Activated naive CD4-positive, alpha-beta T cell treated with Interleukin-2 at 50 U/mL for 16 hours (primary cell): ENCODE measurements around the gene C14orf132.
A peak's percentile ranks its signal among the peaks of the same experiment; 100 is the strongest.
"Not testable (repeated sequence)": the region's sequence is repeated elsewhere in the genome, so short reads cannot be mapped to it uniquely, and the experiment has no call there.

ENCODE experiments used
- DNase-seq: peaks from one replicate; pipeline ENCODE4 v3.0.0-alpha.2; 2020

C14orf132 gene

GRCh38 chr14:96038920-96039632 lies at the start of gene C14orf132:
C14orf132 (plus strand) TSS chr14:96039362; CDS start chr14:96039501, 139 bp downstream.
- DNase-seq, result peak; percentile 52

GRCh38 chr14:95993768-95994592 lies 45.2 kb upstream of the C14orf132 start:
- peak; percentile 2 for DNase-seq

- no peak for DNase-seq
Measured at GRCh38 chr14:95994593-95994928, 44.6 kb upstream of the C14orf132 start.

GRCh38 chr14:95998656-95999055 lies 40.5 kb upstream of the C14orf132 start:
- no peak for DNase-seq

- DNase-seq, result no peak
Measured at GRCh38 chr14:96001866-96002497, 37.2 kb upstream of the C14orf132 start.

- DNase-seq, result no peak
Measured at GRCh38 chr14:96002498-96002884, 36.7 kb upstream of the C14orf132 start.

- DNase-seq, result no peak
Measured at GRCh38 chr14:96011131-96011530, 28.0 kb upstream of the C14orf132 start.

- DNase-seq, result no peak
Measured at GRCh38 chr14:96011607-96012006, 27.6 kb upstream of the C14orf132 start.

GRCh38 chr14:96012757-96013156 lies 26.4 kb upstream of the C14orf132 start:
- DNase-seq, result not testable (repeated sequence)

- DNase-seq, result no peak
Measured at GRCh38 chr14:96014176-96014575, 25.0 kb upstream of the C14orf132 start.

- DNase-seq, result no peak
Measured at GRCh38 chr14:96016501-96017160, 22.5 kb upstream of the C14orf132 start.

GRCh38 chr14:96017882-96018281 lies 21.3 kb upstream of the C14orf132 start:
- DNase-seq, result no peak

- no peak for DNase-seq
Measured at GRCh38 chr14:96027431-96028355, 11.5 kb upstream of the C14orf132 start.

- no peak for DNase-seq
Measured at GRCh38 chr14:96029089-96029645, 10.0 kb upstream of the C14orf132 start.

- DNase-seq, result no peak
Measured at GRCh38 chr14:96030108-96030760, 8.9 kb upstream of the C14orf132 start.

GRCh38 chr14:96031691-96032090 lies 7.5 kb upstream of the C14orf132 start:
- no peak for DNase-seq

GRCh38 chr14:96035456-96035855 lies 3.7 kb upstream of the C14orf132 start:
- no peak for DNase-seq

GRCh38 chr14:96037891-96038557 lies 1.1 kb upstream of the C14orf132 start:
- DNase-seq, result no peak

- peak; percentile 5 for DNase-seq
Measured at GRCh38 chr14:96038558-96038919, 623 bp upstream of the C14orf132 start.

GRCh38 chr14:96039633-96040311 lies 610 bp downstream of the C14orf132 start:
- no peak for DNase-seq
